GM18517 (cell line): Measurements from ENCODE around the gene TBX3.

ENCODE experiments used
- ATAC-seq: cut with Tn5 transposase; IDR thresholded peaks from one replicate; pipeline ENCODE4 v1.9.1; 2021; ENCODE audit warnings: mild to moderate bottlenecking, moderate library complexity; ENCODE audit not compliant: unreplicated experiment

Gene TBX3

GRCh38 chr12:114683709-114684097, 272 bp downstream of the TBX3 start:
- ATAC-seq = no peak

GRCh38 chr12:114682785-114683708, 928 bp downstream of the TBX3 start:
- no peak for ATAC-seq

DNA sequence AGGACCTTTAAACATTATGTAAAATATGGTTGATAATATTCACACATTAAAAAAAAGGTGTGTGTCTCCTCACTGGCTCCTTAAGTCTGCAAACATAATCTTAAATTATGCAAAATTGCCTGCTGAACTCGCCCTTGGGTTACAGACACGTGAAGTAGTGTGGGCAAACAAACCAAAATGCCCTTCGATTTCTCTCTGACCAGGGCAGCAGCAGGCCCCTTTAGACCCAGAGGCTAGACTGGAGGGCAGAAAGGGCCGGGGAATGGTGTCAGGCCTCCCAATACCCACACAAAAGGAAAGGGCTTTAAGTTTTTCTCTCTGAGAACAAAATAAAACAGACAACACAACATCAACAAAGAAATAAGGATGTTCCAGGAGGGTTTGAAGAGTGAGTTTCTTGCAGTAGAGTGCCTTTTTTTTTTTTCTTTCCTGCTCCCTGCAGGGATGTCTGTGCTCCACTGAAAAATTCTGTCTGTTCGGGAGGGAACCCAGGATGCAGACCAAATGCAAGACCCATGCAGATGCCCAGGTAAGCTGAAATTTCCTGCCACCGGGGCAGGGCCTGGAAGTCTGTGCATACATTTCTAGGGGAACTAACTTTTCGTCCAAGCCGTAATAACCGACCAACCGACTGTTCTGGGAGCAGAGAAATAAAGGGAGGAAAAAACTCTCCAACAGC, 1.7 kb downstream of the TBX3 start:
- no peak for ATAC-seq

GRCh38 chr12:114681116-114681871, 2.7 kb downstream of the TBX3 start:
- ATAC-seq = no peak

DNA sequence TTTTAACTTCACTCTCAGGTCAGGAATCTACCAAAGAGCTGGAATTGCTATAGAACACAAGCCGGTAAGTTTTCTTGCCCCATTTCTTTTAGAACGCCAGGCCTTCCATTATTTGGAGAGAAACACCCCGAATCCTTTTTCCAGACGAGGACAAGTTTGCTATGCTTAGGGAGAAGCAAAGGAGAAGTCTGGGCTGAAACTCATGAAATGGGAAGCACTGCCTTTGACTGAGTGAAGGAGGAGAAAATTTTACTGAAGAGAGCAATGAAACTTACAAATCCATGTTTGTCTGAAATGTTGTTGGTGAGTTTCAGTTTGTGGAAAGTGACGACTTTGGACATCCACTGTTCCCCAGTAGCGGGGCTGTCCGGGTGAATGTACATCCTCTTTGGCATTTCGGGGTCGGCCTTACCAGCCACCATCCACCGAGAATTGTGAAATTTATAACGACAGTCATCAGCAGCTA, 3.3 kb downstream of the TBX3 start:
- ATAC-seq = no peak

- ATAC-seq = no peak
These were observed 4.0 kb downstream of the TBX3 start for GRCh38 chr12:114679942-114680341.

DNA sequence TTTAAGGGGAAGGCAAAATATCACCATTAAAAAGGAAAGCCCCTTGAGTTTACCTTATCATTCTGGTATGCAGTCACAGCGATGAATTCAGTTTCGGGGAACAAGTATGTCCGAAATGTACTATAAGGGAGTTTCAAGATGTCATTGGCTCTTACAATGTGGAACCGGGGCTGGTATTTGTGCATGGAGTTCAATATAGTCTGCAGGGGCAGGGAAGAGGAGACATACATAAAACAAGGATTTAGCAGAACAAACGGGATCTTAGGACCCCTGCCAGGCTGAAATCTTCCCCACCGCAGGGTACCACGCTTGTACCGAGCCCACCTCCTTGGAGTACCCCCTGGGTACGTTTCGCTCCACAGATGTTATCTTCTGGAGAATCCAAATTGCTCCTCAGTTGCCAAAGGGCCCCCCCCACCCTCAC, 4.5 kb downstream of the TBX3 start:
- ATAC-seq = no peak

DNA sequence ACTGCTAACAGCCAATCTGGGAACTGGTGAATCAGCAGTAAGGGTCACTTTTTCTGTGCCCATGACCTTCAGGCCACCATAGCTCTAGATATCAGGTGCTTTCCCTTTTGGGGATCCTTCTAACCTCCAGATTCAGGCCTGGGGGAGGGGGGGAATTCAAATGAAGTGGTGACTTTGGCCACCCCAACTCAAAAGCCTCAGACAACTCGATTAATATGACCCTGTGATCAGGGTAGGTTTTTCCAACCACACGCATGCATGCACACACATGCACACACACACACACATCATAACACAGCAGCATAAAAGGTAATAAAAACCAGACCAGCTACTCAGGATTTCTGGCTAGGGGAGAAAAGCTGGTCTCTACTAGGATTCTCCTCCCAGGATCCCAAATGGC, 5.3 kb downstream of the TBX3 start:
- no peak for ATAC-seq

- no peak for ATAC-seq
These were observed 5.9 kb downstream of the TBX3 start for GRCh38 chr12:114678028-114678427.

GRCh38 chr12:114676142-114676741, 7.7 kb downstream of the TBX3 start:
- no peak for ATAC-seq

GRCh38 chr12:114674251-114675047, 9.5 kb downstream of the TBX3 start:
- ATAC-seq = no peak

DNA sequence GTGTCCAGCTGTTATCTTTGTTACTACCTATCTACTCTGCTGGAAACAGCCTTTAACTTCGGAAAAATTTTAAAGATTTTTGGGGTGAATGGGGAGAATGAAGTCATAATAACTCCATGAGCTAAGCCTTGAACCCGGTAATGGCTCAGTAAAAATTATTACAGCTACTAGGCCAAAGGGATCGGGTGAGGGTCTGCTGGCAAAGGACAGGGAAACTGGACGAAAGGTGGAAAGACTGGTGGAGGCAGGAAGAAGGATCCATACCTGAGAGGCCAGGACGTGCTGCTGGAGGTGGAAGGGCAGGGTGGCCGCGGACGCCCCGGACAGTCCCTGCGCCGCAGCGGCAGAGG, 10.1 kb downstream of the TBX3 start:
- ATAC-seq = no peak

DNA sequence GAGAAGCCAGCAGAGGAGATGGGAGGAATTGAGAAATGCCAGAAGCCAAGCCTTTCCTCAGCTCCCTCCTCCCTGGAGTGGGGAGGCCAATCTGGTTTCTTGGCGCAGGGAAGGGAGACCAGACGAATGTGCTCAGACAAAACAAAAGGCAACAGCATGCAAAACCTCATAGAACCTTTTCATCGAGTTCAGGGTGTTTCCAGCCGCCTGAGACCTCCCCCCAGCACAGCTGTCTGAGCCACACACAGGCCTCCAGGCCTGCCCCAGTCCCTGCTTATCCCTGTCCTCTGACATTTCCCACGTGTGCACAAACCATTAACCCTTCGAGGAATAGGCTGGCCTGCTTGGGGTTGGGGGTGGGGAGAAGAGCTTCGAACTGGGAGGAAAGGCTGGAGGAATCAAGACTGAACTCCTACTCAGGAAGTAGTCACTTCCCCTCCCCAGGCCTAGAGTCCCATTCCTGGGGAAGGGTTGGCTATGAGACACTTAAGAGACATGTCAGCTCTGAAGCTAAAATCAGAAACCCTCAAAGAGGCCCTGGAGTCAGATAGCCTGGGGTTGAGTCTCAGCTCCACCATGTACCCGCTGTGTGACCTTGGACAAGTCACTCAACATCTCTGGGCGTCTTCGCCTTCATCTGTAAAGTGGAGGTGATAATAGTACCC, 10.7 kb downstream of the TBX3 start:
- ATAC-seq = no peak

DNA sequence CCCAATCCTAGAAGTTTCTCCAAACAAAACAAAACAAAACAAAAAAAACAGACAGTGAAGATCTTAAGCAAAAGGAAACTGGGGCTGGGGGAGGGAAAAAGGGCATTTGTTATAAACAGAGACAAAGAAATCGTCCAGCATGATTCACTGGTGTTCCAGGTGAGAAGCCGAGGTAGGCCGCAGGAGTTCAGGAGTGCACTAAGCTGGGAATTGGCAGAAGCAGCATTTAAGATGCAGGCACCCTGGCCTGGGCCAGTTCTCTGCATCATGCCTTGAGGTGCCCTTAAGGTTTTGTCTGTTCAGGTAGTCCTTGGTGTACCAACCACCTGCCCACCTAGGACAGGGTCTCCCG, 11.2 kb downstream of the TBX3 start:
- ATAC-seq = no peak

- no peak for ATAC-seq
These were observed 12.2 kb downstream of the TBX3 start for GRCh38 chr12:114671443-114672411.

GRCh38 chr12:114671066-114671442, 12.9 kb downstream of the TBX3 start:
- no peak for ATAC-seq

DNA sequence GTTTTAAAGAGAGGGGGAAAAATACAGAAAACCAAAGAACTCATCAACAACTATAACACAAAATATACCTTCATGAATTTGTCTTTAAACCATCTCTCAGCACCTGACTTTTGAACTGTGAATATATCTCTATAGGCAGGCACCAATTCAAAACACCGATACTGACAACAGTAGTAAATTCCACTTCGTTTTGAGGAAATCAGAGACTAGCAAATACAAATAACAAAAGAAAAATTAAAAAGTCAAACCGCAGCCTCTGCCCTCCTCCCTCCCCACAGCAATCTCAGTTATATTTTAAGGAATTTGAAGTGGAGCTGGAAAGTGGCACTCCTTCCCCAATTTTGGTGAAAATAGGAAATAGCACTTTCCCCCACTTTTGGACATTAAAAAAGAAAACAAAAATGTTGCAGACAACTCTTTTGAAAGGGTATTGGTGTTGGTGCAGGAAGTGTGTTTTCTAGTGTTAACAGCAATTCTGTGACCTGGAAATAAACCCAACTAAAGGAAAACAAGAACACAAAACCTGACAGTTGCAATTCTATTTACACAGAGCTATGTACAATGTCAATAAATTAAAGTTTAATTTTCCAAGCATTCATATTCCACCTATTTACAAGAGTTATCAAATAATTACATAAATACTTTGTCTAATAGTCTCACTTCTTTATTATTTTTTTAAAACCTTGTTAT, 13.5 kb downstream of the TBX3 start:
- ATAC-seq = no peak
